ENCODE results near the gene MAF. TPM values are rescaled to one million over a fixed set of nuclear protein-coding genes. Genes with fewer than 3 reads are reported as not detected.

The MAF gene
- total RNA-seq, 4 donors from 2014 or later: 10.9 to 46.7 (median 32.5) TPM

DNA sequence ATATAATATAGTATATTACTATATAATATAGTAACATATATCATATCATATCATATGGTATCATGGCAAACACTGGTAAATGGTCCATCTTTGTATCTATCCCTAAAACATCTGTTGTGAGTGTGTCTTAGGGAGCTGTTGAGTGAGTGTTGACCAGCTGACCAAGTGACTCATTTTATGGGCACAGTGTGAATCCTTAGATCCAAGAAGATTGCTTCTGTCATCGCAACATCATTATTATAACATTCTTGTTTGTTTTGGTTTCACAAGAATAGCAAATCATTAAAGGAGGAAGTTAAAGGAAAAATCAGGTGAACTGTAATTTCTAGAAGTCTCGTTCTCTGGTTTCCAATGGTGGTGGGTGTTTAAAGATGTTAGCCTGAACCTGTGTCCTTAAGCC is 11.7 kb upstream of the MAF start:
- Histone ChIP-seq H3K4me1 (peaks cover 12 to 13% of the 10 kb centered on the region in 2 donors), H3K27me3 (no peaks in the 10 kb centered on the region), H3K27ac (no peak overlapping the region), H3K36me3 (no peaks in the 10 kb centered on the region), H3K4me3 (no peak overlapping the region), H3K9me3 (no peaks in the 10 kb centered on the region)
- TF ChIP-seq, protein P1, sequence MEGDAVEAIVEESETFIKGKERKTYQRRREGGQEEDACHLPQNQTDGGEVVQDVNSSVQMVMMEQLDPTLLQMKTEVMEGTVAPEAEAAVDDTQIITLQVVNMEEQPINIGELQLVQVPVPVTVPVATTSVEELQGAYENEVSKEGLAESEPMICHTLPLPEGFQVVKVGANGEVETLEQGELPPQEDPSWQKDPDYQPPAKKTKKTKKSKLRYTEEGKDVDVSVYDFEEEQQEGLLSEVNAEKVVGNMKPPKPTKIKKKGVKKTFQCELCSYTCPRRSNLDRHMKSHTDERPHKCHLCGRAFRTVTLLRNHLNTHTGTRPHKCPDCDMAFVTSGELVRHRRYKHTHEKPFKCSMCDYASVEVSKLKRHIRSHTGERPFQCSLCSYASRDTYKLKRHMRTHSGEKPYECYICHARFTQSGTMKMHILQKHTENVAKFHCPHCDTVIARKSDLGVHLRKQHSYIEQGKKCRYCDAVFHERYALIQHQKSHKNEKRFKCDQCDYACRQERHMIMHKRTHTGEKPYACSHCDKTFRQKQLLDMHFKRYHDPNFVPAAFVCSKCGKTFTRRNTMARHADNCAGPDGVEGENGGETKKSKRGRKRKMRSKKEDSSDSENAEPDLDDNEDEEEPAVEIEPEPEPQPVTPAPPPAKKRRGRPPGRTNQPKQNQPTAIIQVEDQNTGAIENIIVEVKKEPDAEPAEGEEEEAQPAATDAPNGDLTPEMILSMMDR (IDR thresholded peaks at IDR 0.05 in 4 of 5, conservative IDR thresholded peaks at IDR 0.05 in 1 of 5): no peak
- TF ChIP-seq POLR2A (IDR thresholded peaks at IDR 0.05): no peak
- no peak for DNase-seq
- intact Hi-C loops (cut with DNase I; ENCODE audit: low total_unique reads): no loop called here
- in situ Hi-C loops (cut with MboI; ENCODE audit: low sequenced_read_pairs in 4 of 4): loop anchor here in 3 of 4 donors (25.0 kb wide), 3 partner anchors 675 to 1500 kb away; no protein-coding TSS in a partner anchor
- no peak for ATAC-seq

DNA sequence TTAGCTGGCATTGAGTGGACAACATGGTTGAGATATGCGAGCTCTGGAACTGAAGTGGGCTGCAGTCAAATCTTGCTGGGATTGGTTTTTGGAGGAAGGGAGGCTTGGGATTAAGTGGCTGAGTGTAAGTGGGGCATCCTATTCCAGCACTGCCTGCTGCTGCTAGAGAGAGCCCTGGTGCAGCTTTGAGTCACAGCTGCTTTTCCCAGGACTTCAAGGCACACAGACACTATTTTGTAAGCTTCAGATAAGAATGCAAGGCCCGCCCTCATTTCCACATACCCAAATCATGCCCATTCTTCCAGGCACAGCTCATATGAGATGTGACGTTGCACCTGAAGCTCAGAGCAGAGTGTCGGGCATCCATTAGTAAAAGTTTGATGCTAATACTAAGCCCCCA is 10.2 kb upstream of the MAF start:
- Histone ChIP-seq H3K4me1 (peaks cover 13 to 17% of the 10 kb centered on the region in 2 donors), H3K36me3 (no peaks in the 10 kb centered on the region), H3K27me3 (no peaks in the 10 kb centered on the region), H3K27ac (no peak overlapping the region), H3K4me3 (no peak overlapping the region), H3K9me3 (no peaks in the 10 kb centered on the region)
- no peak for ATAC-seq
- intact Hi-C loops (cut with DNase I; ENCODE audit: low total_unique reads): no loop called here
- in situ Hi-C loops (cut with MboI; ENCODE audit: low sequenced_read_pairs in 4 of 4): loop anchor here in 3 of 4 donors (25.0 kb wide), 3 partner anchors 673 to 1498 kb away; no protein-coding TSS in a partner anchor
- no peak for TF ChIP-seq POLR2A (IDR thresholded peaks at IDR 0.05)
- TF ChIP-seq, protein P1 (IDR thresholded peaks at IDR 0.05 in 4 of 5, conservative IDR thresholded peaks at IDR 0.05 in 1 of 5): no peak
- no peak for DNase-seq

DNA sequence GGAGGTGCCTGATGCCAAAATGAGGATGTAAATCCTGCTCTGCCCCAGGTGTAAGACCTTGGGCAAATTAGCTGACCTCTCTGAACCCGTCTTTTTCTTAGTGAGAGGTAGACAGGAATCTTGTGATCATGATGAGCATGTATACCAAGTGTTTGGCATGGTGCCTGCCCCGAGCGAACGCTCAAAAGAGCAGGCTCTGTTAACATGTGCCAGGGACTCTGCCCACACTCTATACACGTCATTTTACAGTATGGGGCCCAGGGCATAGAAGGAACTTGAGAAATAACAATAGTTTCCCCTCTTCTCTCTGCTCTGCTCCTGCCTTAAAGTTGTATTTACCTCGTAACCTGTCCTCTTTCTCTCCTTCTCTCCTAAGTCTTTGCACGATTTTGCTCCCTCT is 9.3 kb upstream of the MAF start:
- H3K36me3 ChIP-seq: no peaks in the 10 kb centered on the region
- no peak overlapping the region for H3K27ac ChIP-seq
- no peak overlapping the region for H3K4me3 ChIP-seq
- no peak for DNase-seq
- no peak for ATAC-seq
- H3K27me3 ChIP-seq: no peaks in the 10 kb centered on the region
- intact Hi-C loops (cut with DNase I; ENCODE audit: low total_unique reads): loop anchor here (10.0 kb wide), 1 partner anchor 325 kb away; no protein-coding TSS in a partner anchor
- H3K4me1 ChIP-seq: peaks cover 13 to 17% of the 10 kb centered on the region in 2 donors
- in situ Hi-C loops (cut with MboI; ENCODE audit: low sequenced_read_pairs in 4 of 4): loop anchor here (10.0 to 25.0 kb wide), 7 partner anchors 673 to 1498 kb away; no protein-coding TSS in a partner anchor
- H3K9me3 ChIP-seq: no peaks in the 10 kb centered on the region
- TF ChIP-seq POLR2A (IDR thresholded peaks at IDR 0.05): no peak
- TF ChIP-seq, protein P1 (IDR thresholded peaks at IDR 0.05 in 4 of 5, conservative IDR thresholded peaks at IDR 0.05 in 1 of 5): no peak

DNA sequence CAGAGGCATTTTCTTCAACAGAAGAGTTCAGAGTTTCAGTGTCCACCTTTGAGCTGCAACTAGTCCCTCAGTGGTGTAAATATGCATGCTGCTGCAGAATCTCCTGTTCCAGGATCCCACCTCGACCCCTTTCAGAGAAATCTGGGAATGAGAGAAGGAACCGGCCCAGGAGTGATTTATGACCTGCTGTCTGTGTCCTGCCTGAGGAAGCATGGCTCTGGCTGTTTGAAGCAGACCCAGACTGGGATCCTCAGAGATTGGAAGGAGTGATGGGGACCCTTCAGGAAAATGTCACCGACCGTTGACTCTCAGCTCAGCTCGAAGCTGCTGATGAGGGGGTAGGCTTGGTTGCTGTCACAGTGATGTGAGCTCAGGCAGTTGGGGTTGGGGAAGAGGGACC is 8.4 kb upstream of the MAF start:
- Histone ChIP-seq H3K27ac (no peak overlapping the region), H3K4me1 (peaks cover 13 to 17% of the 10 kb centered on the region in 2 donors), H3K27me3 (no peaks in the 10 kb centered on the region), H3K36me3 (no peaks in the 10 kb centered on the region), H3K9me3 (no peaks in the 10 kb centered on the region), H3K4me3 (no peak overlapping the region)
- intact Hi-C loops (cut with DNase I; ENCODE audit: low total_unique reads): loop anchor here (10.0 kb wide), 1 partner anchor 324 kb away; no protein-coding TSS in a partner anchor
- ATAC-seq: no peak
- TF ChIP-seq POLR2A (IDR thresholded peaks at IDR 0.05): no peak
- TF ChIP-seq, protein P1 (IDR thresholded peaks at IDR 0.05 in 4 of 5, conservative IDR thresholded peaks at IDR 0.05 in 1 of 5): no peak
- in situ Hi-C loops (cut with MboI; ENCODE audit: low sequenced_read_pairs in 4 of 4): loop anchor here (10.0 to 25.0 kb wide), 7 partner anchors 672 to 1497 kb away; no protein-coding TSS in a partner anchor
- DNase-seq: no peak
